ENCODE data around the gene HSF2BP.
"Not testable (repeated sequence)": the region's sequence is repeated elsewhere in the genome, so short reads cannot be mapped to it uniquely, and the experiment has no call there.

DNA sequence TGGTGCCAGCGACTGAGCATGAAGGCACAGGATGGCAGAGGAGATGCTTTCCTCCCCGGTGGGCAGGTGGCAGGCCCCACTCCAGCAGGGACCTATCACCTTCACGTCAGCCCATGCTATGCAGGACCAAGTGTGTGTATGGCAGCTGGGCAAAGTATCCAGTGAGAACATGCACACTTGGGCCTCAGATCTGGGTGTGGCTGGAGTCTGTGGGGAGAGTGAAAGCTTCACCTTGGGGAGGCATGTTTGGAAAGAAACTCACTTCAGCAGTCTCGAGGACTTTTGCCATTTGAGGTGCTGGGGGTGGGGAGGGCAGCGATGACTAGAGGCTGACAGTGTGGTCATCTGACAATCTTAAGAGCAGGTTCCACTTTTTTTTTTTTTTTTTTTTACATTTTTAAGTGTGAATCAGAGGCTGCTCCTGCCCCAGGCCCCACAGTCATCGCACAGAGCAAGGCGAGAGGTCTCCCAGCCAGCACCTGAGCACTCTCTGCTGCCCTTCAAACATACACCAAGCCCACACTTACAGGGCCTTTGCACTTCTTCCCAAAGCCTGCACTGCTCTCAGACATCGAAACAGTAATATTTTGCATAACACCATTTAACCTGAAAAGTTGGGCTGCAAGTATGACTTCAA, 136.7 kb downstream of the HSF2BP start:
- not testable (repeated sequence) for TF ChIP-seq EZH2 (IDR thresholded peaks at IDR 0.05; ENCODE audit: borderline replicate concordance, insufficient read depth, low read length, poor library complexity, severe bottlenecking); MXI1 (conservative IDR thresholded peaks at IDR 0.05; ENCODE audit: poor library complexity, severe bottlenecking); EP300 (conservative IDR thresholded peaks at IDR 0.05; ENCODE audit: poor library complexity, severe bottlenecking)
- TF ChIP-seq, protein P1, sequence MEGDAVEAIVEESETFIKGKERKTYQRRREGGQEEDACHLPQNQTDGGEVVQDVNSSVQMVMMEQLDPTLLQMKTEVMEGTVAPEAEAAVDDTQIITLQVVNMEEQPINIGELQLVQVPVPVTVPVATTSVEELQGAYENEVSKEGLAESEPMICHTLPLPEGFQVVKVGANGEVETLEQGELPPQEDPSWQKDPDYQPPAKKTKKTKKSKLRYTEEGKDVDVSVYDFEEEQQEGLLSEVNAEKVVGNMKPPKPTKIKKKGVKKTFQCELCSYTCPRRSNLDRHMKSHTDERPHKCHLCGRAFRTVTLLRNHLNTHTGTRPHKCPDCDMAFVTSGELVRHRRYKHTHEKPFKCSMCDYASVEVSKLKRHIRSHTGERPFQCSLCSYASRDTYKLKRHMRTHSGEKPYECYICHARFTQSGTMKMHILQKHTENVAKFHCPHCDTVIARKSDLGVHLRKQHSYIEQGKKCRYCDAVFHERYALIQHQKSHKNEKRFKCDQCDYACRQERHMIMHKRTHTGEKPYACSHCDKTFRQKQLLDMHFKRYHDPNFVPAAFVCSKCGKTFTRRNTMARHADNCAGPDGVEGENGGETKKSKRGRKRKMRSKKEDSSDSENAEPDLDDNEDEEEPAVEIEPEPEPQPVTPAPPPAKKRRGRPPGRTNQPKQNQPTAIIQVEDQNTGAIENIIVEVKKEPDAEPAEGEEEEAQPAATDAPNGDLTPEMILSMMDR (IDR thresholded peaks at IDR 0.05; ENCODE audit: poor library complexity, severe bottlenecking) = not testable (repeated sequence)
- TF ChIP-seq, protein P2, sequence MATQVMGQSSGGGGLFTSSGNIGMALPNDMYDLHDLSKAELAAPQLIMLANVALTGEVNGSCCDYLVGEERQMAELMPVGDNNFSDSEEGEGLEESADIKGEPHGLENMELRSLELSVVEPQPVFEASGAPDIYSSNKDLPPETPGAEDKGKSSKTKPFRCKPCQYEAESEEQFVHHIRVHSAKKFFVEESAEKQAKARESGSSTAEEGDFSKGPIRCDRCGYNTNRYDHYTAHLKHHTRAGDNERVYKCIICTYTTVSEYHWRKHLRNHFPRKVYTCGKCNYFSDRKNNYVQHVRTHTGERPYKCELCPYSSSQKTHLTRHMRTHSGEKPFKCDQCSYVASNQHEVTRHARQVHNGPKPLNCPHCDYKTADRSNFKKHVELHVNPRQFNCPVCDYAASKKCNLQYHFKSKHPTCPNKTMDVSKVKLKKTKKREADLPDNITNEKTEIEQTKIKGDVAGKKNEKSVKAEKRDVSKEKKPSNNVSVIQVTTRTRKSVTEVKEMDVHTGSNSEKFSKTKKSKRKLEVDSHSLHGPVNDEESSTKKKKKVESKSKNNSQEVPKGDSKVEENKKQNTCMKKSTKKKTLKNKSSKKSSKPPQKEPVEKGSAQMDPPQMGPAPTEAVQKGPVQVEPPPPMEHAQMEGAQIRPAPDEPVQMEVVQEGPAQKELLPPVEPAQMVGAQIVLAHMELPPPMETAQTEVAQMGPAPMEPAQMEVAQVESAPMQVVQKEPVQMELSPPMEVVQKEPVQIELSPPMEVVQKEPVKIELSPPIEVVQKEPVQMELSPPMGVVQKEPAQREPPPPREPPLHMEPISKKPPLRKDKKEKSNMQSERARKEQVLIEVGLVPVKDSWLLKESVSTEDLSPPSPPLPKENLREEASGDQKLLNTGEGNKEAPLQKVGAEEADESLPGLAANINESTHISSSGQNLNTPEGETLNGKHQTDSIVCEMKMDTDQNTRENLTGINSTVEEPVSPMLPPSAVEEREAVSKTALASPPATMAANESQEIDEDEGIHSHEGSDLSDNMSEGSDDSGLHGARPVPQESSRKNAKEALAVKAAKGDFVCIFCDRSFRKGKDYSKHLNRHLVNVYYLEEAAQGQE (IDR thresholded peaks at IDR 0.05; ENCODE audit: borderline replicate concordance) = not testable (repeated sequence)
